ENCODE results near the gene WNT3.

- TF ChIP-seq CTCF (IDR thresholded peaks at IDR 0.05; ENCODE audit: poor library complexity) (no peak), EZH2phosphoT487 (IDR thresholded peaks at IDR 0.05; ENCODE audit: low read depth, severe bottlenecking, unreplicated experiment) (no peak), EZH2 (IDR thresholded peaks at IDR 0.05; ENCODE audit: borderline replicate concordance) (no peak)
Measured at GRCh38 chr17:46763416-46763815, 55.1 kb downstream of the WNT3 start.

Measured in hepatocyte (in vitro differentiated cells).